ENCODE measurements around the gene BTNL9.
A peak's percentile ranks its signal among the peaks of the same experiment; 100 is the strongest.
"Not testable (repeated sequence)": the region's sequence is repeated elsewhere in the genome, so short reads cannot be mapped to it uniquely, and the experiment has no call there.

The BTNL9 gene

DNA sequence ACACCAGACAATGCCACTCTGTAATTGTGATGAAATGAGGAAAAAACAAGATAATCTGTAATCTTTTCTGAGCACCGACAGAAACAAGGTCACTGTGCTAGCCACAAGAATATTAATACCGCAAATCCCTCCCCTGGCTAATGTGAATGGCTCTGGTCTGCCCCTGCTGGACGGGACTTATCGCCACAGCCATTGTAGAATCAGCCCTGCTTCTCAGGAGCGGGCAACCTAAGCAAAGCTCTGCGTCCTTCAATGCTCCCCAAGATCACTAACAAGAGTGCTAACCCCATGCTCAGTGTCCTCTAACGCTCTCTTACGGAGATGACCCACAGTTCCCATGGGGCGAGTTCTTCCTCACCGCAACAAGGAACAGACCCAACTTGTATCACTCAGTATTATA, 48.2 kb downstream of the BTNL9 start:
- Histone ChIP-seq H3F3A (ENCODE audit: insufficient read depth) (no peaks in the 10 kb centered on the region), H3K27ac (ENCODE audit: low read depth, low read length) (no peak overlapping the region), H3K27me3 (ENCODE audit: low read length) (no peaks in the 10 kb centered on the region), H3K9me3 (ENCODE audit: insufficient read depth, low read length) (no peaks in the 10 kb centered on the region), H3K79me2 (ENCODE audit: insufficient read depth, low read length) (no peaks in the 10 kb centered on the region), H3K4me2 (ENCODE audit: low read depth, low read length, poor library complexity, severe bottlenecking) (no peak overlapping the region), H4K20me1 (ENCODE audit: low read depth, low read length) (no peaks in the 10 kb centered on the region), H3K9ac (ENCODE audit: low read length) (no peak overlapping the region), H3K4me3 (ENCODE audit: insufficient read depth, low read length, poor library complexity, severe bottlenecking) (no peak overlapping the region), H3K36me3 (ENCODE audit: low read length) (no peaks in the 10 kb centered on the region), H3K9me2 (replicated peaks; ENCODE audit: insufficient read depth, low read length) (no peaks in the 10 kb centered on the region), H2AFZ (ENCODE audit: low read depth, low read length, severe bottlenecking) (no peak overlapping the region)
- no peak for TF ChIP-seq EZH2phosphoT487 (conservative IDR thresholded peaks at IDR 0.05; ENCODE audit: low read length)
- TF ChIP-seq, protein P1, sequence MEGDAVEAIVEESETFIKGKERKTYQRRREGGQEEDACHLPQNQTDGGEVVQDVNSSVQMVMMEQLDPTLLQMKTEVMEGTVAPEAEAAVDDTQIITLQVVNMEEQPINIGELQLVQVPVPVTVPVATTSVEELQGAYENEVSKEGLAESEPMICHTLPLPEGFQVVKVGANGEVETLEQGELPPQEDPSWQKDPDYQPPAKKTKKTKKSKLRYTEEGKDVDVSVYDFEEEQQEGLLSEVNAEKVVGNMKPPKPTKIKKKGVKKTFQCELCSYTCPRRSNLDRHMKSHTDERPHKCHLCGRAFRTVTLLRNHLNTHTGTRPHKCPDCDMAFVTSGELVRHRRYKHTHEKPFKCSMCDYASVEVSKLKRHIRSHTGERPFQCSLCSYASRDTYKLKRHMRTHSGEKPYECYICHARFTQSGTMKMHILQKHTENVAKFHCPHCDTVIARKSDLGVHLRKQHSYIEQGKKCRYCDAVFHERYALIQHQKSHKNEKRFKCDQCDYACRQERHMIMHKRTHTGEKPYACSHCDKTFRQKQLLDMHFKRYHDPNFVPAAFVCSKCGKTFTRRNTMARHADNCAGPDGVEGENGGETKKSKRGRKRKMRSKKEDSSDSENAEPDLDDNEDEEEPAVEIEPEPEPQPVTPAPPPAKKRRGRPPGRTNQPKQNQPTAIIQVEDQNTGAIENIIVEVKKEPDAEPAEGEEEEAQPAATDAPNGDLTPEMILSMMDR (IDR thresholded peaks at IDR 0.05; ENCODE audit: insufficient read depth, low read length, poor library complexity, severe bottlenecking): peak; percentile 17

DNA sequence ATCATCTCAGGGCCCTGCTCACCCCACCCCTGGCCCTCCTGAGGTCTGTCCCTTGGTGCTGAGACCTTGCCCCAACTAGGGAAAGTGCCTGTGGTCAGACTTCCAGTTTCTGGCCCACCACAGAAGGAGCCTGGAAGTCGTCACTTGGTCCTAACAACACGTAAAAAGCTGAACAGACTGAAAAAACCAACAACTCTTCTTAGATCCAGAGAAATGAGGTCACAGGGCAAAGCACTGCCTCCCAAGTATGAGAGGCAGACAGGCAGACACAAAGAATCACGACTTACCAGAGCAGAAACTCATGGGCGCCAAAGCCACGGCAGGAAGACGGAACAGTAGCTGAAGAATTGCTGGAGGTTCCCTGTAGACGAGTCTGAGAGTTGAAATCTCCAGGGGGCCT, 52.4 kb downstream of the BTNL9 start:
- Histone ChIP-seq H3K9ac (ENCODE audit: low read length) (no peak overlapping the region), H3K4me2 (ENCODE audit: low read depth, low read length, poor library complexity, severe bottlenecking) (no peak overlapping the region), H3K9me2 (replicated peaks; ENCODE audit: insufficient read depth, low read length) (no peaks in the 10 kb centered on the region), H3K4me3 (ENCODE audit: insufficient read depth, low read length, poor library complexity, severe bottlenecking) (no peak overlapping the region), H3K79me2 (ENCODE audit: insufficient read depth, low read length) (no peaks in the 10 kb centered on the region), H3F3A (ENCODE audit: insufficient read depth) (no peaks in the 10 kb centered on the region), H2AFZ (ENCODE audit: low read depth, low read length, severe bottlenecking) (no peak overlapping the region), H4K20me1 (ENCODE audit: low read depth, low read length) (no peaks in the 10 kb centered on the region), H3K36me3 (ENCODE audit: low read length) (no peaks in the 10 kb centered on the region), H3K27ac (ENCODE audit: low read depth, low read length) (no peak overlapping the region), H3K9me3 (ENCODE audit: insufficient read depth, low read length) (no peaks in the 10 kb centered on the region), H3K27me3 (ENCODE audit: low read length) (no peaks in the 10 kb centered on the region)
- TF ChIP-seq, protein P1 (IDR thresholded peaks at IDR 0.05; ENCODE audit: insufficient read depth, low read length, poor library complexity, severe bottlenecking): no peak
- no peak for TF ChIP-seq EZH2phosphoT487 (conservative IDR thresholded peaks at IDR 0.05; ENCODE audit: low read length)

DNA sequence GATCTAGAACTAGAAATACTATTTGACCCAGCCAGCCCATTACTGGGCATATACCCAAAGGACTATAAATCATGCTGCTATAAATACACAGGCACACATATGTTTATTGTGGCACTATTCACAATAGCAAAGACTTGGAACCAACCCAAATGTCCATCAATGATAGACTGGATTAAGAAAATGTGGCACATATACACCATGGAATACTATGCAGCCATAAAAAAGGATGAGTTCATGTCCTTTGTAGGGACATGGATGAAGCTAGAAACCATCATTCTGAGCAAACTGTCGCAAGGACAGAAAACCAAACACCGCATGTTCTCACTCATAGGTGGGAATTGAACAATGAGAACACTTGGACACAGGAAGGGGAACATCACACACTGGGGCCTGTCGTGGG, 55.1 kb downstream of the BTNL9 start:
- H3K4me3 ChIP-seq (ENCODE audit: insufficient read depth, low read length, poor library complexity, severe bottlenecking); H2AFZ ChIP-seq (ENCODE audit: low read depth, low read length, severe bottlenecking); H3K9me3 ChIP-seq (ENCODE audit: insufficient read depth, low read length); H3K27me3 ChIP-seq (ENCODE audit: low read length); H3K4me2 ChIP-seq (ENCODE audit: low read depth, low read length, poor library complexity, severe bottlenecking); H3K79me2 ChIP-seq (ENCODE audit: insufficient read depth, low read length); H3K9ac ChIP-seq (ENCODE audit: low read length); H3K27ac ChIP-seq (ENCODE audit: low read depth, low read length); H4K20me1 ChIP-seq (ENCODE audit: low read depth, low read length); H3K9me2 ChIP-seq (replicated peaks; ENCODE audit: insufficient read depth, low read length); H3F3A ChIP-seq (ENCODE audit: insufficient read depth); H3K36me3 ChIP-seq (ENCODE audit: low read length): not testable (repeated sequence)

DNA sequence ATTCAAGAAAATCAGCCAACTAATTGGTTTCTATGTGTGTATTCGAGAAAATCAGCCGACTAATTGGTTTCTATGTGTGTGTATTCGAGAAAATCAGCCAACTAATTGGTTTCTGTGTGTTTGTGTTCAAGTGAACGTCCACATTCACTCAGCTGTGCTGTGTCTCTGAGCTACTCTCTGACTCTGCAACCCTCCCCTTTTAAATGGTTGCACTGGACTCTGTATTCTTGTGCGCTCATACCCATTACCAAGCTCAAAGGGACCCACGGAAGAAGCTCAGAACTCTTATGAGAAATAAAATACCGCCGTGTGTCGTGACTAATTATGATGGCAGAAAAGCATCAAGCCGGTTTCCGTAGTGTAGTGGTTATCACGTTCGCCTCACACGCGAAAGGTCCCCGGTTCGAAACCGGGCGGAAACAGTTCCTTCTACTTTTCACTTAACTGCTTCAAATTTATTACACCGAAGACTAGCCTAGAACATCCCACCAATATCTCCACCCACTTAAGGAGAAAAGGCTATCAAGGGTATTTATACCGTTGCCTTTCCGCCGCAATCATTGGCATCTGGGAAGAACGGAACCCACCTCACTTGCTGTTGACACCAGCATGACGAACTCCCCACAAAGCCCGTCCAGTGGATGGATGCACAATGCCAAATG, 56.8 kb downstream of the BTNL9 start:
- not testable (repeated sequence) for H3K27ac ChIP-seq (ENCODE audit: low read depth, low read length); H3K9ac ChIP-seq (ENCODE audit: low read length); H3K27me3 ChIP-seq (ENCODE audit: low read length); H4K20me1 ChIP-seq (ENCODE audit: low read depth, low read length); H2AFZ ChIP-seq (ENCODE audit: low read depth, low read length, severe bottlenecking); H3K9me3 ChIP-seq (ENCODE audit: insufficient read depth, low read length); H3F3A ChIP-seq (ENCODE audit: insufficient read depth); H3K4me2 ChIP-seq (ENCODE audit: low read depth, low read length, poor library complexity, severe bottlenecking); H3K4me3 ChIP-seq (ENCODE audit: insufficient read depth, low read length, poor library complexity, severe bottlenecking); H3K36me3 ChIP-seq (ENCODE audit: low read length); H3K9me2 ChIP-seq (replicated peaks; ENCODE audit: insufficient read depth, low read length); H3K79me2 ChIP-seq (ENCODE audit: insufficient read depth, low read length)

DNA sequence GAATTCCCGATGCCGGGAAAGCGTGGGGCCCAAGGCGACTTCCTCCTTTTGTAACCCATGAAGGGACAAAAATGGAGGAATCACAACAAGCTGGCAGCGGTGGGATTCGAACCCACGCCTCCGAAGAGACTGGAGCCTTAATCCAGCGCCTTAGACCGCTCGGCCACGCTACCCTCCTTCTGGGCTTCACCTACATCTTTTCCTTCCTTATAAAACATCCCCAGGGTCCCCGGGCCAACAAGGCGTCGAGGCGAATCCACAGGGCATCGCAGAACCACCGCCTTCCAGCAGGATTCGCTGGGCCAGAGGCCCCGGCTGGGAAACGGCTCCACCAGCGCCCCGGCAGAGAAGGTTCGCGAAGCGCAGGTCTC, 57.3 kb downstream of the BTNL9 start:
- H3K36me3 ChIP-seq (ENCODE audit: low read length); H3K27ac ChIP-seq (ENCODE audit: low read depth, low read length): not testable (repeated sequence)

DNA sequence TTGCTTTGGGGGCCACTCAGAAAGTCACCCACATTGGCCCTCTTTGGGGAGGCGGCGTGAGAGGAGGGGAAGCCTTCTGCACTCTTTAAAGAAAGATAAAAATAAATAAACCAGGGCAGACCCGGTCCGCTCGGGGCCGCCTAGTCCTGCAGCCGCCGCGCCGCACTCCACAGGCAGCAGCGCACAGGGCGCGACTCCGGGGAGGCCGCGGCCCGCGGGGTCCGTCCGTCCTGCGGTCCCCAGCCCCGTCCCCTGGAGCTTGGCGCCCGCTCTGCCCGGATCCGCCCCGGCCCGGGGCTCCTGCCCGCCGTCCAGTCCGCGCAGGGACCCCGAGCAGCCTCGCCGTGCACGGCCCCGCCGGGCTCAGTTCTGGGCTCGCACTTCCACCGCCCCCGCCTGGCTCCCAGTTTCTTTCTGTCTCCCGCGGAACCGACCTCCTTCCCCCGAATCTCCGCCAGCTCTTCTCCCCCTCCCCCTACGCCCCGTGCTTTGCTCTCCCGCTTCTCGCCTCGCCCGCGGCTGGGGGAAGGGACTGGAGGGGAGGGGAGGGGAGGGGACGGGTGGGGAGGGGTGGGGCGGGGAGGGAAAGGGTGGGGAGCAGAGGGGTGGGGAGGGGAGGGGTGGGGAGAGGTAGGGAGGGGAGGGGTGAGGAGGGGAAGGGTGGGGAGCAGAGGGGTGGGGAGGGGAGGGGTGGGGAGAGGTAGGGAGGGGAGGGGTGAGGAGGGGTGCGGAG, 57.9 kb downstream of the BTNL9 start:
- H3K9me3 ChIP-seq (ENCODE audit: insufficient read depth, low read length); H3F3A ChIP-seq (ENCODE audit: insufficient read depth); H3K9me2 ChIP-seq (replicated peaks; ENCODE audit: insufficient read depth, low read length); H2AFZ ChIP-seq (ENCODE audit: low read depth, low read length, severe bottlenecking); H3K79me2 ChIP-seq (ENCODE audit: insufficient read depth, low read length); H3K27me3 ChIP-seq (ENCODE audit: low read length); H3K9ac ChIP-seq (ENCODE audit: low read length); H3K4me3 ChIP-seq (ENCODE audit: insufficient read depth, low read length, poor library complexity, severe bottlenecking); H4K20me1 ChIP-seq (ENCODE audit: low read depth, low read length); H3K4me2 ChIP-seq (ENCODE audit: low read depth, low read length, poor library complexity, severe bottlenecking); H3K36me3 ChIP-seq (ENCODE audit: low read length); H3K27ac ChIP-seq (ENCODE audit: low read depth, low read length): not testable (repeated sequence)

More for the DNA sequence above, 57.3 kb downstream of the BTNL9 start:
- not testable (repeated sequence) for H3K9ac ChIP-seq (ENCODE audit: low read length); H3K79me2 ChIP-seq (ENCODE audit: insufficient read depth, low read length); H3K4me3 ChIP-seq (ENCODE audit: insufficient read depth, low read length, poor library complexity, severe bottlenecking); H3K27me3 ChIP-seq (ENCODE audit: low read length); H3K9me2 ChIP-seq (replicated peaks; ENCODE audit: insufficient read depth, low read length); H3K4me2 ChIP-seq (ENCODE audit: low read depth, low read length, poor library complexity, severe bottlenecking); H3F3A ChIP-seq (ENCODE audit: insufficient read depth); H3K9me3 ChIP-seq (ENCODE audit: insufficient read depth, low read length); H2AFZ ChIP-seq (ENCODE audit: low read depth, low read length, severe bottlenecking); H4K20me1 ChIP-seq (ENCODE audit: low read depth, low read length)
